ENCODE data around the gene PCP4L1. TPM values are rescaled to one million over a fixed set of nuclear protein-coding genes. Genes with fewer than 3 reads are reported as not detected.

The PCP4L1 gene
- polyA plus RNA-seq, 4 donors, result 0.91 to 1.6 (median 0.98) TPM

GRCh38 chr1:161261261-161262235, 3.0 kb downstream of the PCP4L1 start:
- no peak for DNase-seq (ENCODE audit: low read depth in 4 of 4, low spot score in 3 of 4)

GRCh38 chr1:161265305-161265704, 6.8 kb downstream of the PCP4L1 start:
- no peak for DNase-seq (ENCODE audit: low read depth in 4 of 4, low spot score in 3 of 4)

GRCh38 chr1:161266202-161266601, 7.7 kb downstream of the PCP4L1 start:
- no peak for DNase-seq (ENCODE audit: low read depth in 4 of 4, low spot score in 3 of 4)

GRCh38 chr1:161266836-161267235, 8.3 kb downstream of the PCP4L1 start:
- DNase-seq (ENCODE audit: low read depth in 4 of 4, low spot score in 3 of 4), result no peak

- no peak for DNase-seq (ENCODE audit: low read depth in 4 of 4, low spot score in 3 of 4)
Observed at GRCh38 chr1:161267321-161267720, 8.8 kb downstream of the PCP4L1 start.

- no peak for DNase-seq (ENCODE audit: low read depth in 4 of 4, low spot score in 3 of 4)
Observed at GRCh38 chr1:161273402-161273801, 14.9 kb downstream of the PCP4L1 start.

GRCh38 chr1:161274874-161275273, 16.3 kb downstream of the PCP4L1 start:
- DNase-seq (ENCODE audit: low read depth in 4 of 4, low spot score in 3 of 4), result no peak

- DNase-seq (ENCODE audit: low read depth in 4 of 4, low spot score in 3 of 4), result no peak
Observed at GRCh38 chr1:161282991-161283390, 24.4 kb downstream of the PCP4L1 start.

GRCh38 chr1:161285113-161285512, 26.6 kb downstream of the PCP4L1 start:
- DNase-seq (ENCODE audit: low read depth in 4 of 4, low spot score in 3 of 4), result no peak

GRCh38 chr1:161285521-161285920, 27.0 kb downstream of the PCP4L1 start:
- DNase-seq (ENCODE audit: low read depth in 4 of 4, low spot score in 3 of 4), result no peak

GRCh38 chr1:161287482-161288054, 29.0 kb downstream of the PCP4L1 start:
- DNase-seq (ENCODE audit: low read depth in 4 of 4, low spot score in 3 of 4), result no peak

GRCh38 chr1:161290779-161291178, 32.2 kb downstream of the PCP4L1 start:
- DNase-seq (ENCODE audit: low read depth in 4 of 4, low spot score in 3 of 4), result no peak

- DNase-seq (ENCODE audit: low read depth in 4 of 4, low spot score in 3 of 4), result no peak
Observed at GRCh38 chr1:161297415-161297814, 38.9 kb downstream of the PCP4L1 start.

- no peak for DNase-seq (ENCODE audit: low read depth in 4 of 4, low spot score in 3 of 4)
Observed at GRCh38 chr1:161298116-161298515, 39.6 kb downstream of the PCP4L1 start.

GRCh38 chr1:161299347-161299746, 40.8 kb downstream of the PCP4L1 start:
- DNase-seq (ENCODE audit: low read depth in 4 of 4, low spot score in 3 of 4), result no peak

- DNase-seq (ENCODE audit: low read depth in 4 of 4, low spot score in 3 of 4), result no peak
Observed at GRCh38 chr1:161300478-161300877, 41.9 kb downstream of the PCP4L1 start.

- DNase-seq (ENCODE audit: low read depth in 4 of 4, low spot score in 3 of 4), result no peak
Observed at GRCh38 chr1:161304927-161305866, 46.7 kb downstream of the PCP4L1 start.

GRCh38 chr1:161305867-161306519, 47.4 kb downstream of the PCP4L1 start:
- DNase-seq (ENCODE audit: low read depth in 4 of 4, low spot score in 3 of 4), result peak; percentile 57 to 67 (median 63)

GRCh38 chr1:161307230-161307768, 48.8 kb downstream of the PCP4L1 start:
- DNase-seq (ENCODE audit: low read depth in 4 of 4, low spot score in 3 of 4), result no peak
